GM20431 (cell line): ENCODE data around the gene ARHGAP42.

ENCODE experiments used
- in situ Hi-C: fragments of 300-500 bp; cut with MseI, MboI; formaldehyde crosslinking; loops from one replicate; pipeline ENCODE4 v1.15.0; 2020; ENCODE audit warnings: low sequenced_read_pairs; ENCODE audit not compliant: unreplicated experiment

The ARHGAP42 gene

DNA sequence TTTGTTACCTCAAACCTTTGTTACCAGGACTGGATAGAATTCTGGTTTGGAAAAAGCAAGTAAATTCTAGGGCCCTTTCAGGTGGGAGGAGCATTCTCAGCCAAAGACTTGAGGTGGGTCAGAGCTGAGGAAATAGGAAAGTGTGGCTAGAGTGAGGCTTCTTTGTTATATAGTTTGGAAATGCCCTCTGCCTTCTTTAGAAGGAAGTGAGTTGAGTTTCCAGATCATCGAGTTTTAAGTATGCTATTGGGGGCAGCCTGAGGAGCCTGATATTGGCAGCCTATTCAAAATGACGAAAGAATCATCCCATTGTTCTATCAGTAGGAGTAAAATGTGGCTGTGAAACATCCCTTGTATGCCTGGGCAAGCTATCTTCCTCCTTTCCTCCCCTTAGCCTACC, 134.1 kb downstream of the ARHGAP42 start:
- in situ Hi-C loops: no loop called here

DNA sequence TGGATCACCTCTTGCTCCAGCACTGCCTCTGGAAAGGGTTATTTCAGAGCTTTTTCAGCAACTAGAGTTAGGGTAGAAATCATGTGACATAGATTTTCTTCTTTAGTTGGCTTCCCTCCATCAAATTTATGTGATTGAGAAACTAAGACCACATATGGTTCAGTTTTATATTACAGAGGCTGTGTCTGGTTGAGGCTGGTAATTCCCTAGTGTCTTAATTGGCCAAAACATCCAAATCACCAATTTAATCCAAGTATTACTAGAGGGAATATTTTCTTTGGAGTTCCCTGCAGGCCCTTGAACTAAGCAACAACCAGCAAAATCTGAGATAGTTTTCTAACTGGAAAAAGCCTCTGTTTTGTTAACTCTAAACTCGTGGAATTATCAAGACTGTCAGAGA, 136.3 kb downstream of the ARHGAP42 start:
- in situ Hi-C loops: no loop called here

DNA sequence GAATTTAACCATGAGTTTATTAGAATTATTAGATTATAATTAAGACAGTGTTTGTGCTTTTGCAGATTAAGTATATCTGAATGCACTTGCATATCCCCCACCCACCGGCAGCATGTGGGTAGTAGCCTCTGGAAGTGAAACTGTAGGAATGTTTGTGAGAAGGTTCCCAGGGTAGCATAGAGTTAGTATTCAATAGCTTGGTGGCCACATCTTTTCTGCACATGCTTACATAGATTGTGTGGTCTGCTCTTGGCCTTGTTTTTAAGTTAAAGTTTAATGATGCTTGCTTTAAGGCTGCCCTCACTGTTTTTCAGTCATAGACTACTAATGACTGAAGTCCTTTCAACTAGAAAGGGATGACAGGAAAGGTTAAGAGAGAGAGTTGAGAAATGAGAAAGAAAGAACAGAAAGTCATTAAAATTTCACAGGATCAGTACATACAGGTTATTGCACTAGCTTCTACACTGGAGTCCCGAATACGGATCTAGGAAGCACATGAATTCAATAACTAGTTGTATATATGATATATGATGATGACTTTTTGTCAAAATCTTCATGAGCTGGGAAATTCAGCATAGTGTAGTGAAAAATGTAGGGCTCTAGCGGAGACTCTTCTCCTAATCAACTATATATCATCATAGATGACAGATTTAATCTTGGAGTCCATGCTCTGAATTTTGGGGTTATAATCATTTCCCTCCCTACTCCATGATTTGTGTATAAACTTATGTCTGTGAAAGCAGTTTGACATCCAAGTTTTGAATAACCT, 137.1 kb downstream of the ARHGAP42 start:
- in situ Hi-C loops: no loop called here

DNA sequence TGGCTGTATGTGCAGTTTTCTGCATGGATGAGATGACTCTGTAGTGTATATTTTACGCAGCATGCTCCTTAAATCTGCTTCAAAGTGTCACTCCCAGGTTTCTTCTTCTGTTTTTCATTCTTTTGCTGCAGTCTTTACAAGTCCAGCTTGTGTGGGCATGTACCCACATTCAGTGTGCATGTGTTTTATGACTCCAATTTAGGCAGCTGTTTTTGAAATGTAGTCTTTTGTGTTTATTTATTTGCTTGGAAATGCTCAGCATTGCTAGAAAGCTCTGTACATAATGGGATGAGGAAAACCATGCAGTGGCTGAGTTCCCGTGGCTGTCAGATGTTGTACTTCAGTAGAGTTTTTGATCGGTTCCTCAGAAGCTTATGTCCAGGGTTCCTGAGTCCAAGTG, 138.5 kb downstream of the ARHGAP42 start:
- in situ Hi-C loops: no loop called here

DNA sequence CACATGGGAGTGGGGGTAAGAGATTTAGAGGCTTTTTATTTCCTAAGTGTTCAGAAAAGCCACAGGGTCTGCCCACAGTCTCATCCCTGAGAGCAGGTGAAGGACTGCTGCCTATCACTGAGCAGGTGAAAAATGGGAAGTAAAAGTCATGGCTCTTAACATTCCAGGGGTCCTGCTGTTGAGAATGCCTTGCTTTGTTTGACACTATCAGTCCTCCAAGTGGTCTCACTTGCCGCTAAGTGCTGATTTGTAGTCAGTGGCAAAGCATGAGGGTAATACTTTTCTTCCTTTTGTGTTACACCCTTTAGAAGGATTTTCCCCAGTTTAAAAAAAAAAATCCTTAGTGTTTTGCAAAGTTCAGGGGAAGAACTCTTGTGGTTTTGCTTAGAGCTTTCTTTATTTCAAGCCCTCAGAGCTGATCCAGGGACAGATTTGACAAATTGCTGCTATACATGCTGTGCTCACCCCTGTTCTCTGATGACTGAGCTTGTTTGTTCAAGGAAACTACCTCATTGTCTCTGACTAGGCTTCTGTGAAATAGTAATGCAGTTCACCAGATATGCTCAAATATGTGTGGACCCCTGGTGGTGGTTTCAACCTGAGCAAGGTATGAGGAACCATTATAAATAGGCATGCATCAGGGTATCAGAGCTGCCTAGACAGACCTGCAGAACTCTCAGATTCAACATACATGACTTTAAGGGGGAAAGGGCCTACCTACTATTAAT, 141.0 kb downstream of the ARHGAP42 start:
- in situ Hi-C loops: no loop called here

DNA sequence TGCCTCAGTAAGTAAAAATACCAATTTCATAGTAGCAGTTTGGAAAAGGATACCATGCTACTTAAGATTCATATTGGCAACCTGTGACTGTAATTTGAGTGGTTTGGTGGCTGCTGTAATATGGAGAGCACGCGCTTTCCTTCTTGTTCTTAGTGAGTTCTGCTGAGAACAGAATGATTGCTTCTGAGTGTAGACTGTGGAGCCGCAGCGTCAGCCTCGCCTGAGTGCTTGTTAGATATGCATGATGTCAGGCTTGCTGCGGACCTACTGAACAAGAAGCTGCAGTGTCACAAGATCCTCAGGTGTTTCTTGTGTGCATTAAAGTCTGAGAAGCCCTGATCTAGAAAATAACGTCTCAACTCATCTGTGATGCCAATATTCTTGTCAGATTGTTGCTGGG, 143.2 kb downstream of the ARHGAP42 start:
- in situ Hi-C loops: no loop called here

DNA sequence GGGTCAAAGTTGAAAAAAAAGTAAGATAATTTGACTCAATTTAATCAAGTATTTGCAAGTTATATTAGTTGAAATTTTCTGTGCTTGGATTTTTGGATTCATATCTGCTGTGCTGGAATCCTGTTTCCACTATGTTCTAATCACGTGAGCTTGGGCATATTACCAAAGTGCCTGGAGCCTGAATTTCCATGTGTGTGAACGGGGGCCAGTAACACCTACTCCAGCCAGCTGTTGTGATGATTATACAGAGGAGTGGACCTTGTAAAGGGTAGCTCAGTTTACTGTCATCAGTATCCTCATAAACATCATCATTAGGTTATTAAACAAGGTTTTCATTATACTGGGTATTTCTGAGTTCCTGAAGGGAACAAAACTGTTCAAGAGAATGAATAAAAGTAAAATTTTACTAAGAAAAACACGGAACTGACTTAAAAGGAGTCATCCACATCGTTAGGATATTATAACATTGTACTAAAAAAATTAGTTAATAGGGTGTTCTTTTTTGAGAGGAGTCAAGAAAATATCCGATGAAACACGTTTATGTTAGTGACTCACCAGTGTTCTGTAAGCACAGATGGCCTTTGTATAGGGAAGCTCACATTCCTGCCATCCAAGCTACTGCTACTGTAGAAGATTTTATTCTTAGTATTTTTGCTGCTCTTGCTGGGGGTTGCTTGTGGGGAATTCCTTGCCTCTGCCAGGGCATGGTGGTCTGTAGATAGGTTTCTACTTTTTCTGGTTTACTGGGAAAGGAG, 144.1 kb downstream of the ARHGAP42 start:
- in situ Hi-C loops: no loop called here

DNA sequence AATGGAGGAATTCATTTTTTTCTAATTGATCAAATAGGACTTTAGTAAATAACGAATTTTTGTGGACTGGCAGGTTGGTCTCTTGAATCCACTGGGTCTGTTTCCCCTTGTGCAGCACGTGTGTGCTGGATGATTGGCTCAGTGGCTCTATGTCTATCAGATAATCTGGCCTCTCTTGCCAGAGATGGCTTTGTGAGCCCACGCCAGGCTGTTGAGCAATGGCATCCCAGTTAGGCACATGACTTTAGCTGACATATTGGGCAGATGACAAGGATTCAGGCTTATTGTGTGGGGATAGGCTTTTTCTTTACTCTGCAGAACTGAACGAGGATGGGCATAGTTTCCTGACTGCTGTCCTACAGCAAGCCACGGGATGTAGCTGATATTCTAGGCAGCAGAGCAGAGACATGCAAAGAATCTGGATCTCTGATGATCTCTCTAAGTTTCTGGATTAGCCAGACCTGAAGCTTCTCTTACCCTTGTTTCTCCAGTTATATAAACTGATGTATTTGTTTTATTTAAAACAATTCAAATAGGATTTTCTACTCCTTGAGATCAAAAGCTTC, 144.9 kb downstream of the ARHGAP42 start:
- in situ Hi-C loops: no loop called here

DNA sequence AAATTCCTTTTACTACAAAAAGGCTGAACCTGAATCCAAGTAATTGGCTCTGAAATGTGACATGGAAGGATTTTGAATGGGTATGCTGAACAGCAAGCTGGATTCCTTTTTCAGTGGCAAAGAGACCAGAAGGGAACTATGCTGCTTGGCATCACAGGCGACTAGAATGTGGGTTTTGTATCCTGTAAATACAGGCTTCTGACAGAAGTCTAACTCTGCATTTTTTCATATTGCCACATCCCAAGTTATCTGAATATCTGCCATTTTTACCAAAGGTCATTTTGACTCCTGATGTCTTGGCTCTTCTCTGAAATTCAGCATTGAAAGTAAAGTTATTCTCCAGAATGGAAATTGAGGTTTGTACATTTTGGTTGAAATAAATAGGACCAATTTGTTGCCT, 145.7 kb downstream of the ARHGAP42 start:
- in situ Hi-C loops: no loop called here

DNA sequence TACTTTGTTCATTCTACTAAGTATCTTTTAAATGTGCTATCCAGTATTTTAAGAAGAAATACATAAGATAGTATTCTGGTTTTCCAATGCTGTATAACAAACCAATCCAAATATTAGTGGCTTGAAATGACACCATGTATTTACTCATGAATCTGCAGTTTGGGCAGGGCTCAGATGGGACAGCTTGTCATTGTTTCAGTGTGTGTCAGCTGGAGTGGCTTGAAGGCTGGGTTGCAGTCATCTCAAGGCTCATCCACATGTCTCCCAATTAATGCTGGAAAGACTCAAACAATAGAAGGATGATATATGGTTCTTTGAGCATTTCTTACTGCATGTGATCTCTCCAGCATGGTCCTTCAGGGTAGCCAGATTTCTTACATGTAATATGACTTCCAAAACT, 146.2 kb downstream of the ARHGAP42 start:
- in situ Hi-C loops: no loop called here

DNA sequence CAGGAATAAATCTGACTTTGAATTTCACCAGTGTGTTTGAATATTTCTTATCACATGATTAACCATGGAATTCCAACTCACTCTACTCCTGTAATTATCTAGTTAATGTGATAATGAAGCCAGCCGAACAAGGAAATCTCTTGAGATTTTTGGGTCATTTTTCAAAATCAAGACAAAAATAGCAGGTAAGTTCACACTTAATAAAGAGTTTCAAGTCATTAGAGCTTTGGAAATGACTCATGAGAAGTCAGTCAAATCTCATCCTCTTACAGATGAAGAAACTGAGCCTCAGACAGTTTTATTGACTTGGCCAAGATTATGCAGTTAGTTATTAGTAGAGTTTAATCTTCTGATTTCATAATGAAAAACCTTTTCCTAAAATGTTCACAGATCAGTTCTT, 148.8 kb downstream of the ARHGAP42 start:
- in situ Hi-C loops: no loop called here

DNA sequence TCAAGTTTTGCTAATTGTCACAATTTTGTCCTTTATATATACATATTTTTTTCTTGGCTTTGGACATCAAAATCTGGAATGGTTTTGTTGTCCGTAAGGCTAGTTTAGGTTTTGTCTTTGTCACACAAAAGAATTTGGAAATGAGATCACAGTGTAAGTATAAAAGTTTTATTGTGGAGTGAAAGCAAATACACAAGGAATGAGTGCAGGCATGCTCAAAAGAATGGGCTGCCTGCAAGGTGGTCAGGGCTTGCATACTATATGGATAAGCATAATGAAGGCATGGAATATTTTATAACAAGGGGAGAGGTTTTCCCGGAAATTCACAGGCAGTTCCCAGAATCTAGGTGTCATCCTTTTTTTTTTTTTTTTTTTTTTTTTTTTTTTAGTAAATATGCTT, 150.2 kb downstream of the ARHGAP42 start:
- in situ Hi-C loops: no loop called here

DNA sequence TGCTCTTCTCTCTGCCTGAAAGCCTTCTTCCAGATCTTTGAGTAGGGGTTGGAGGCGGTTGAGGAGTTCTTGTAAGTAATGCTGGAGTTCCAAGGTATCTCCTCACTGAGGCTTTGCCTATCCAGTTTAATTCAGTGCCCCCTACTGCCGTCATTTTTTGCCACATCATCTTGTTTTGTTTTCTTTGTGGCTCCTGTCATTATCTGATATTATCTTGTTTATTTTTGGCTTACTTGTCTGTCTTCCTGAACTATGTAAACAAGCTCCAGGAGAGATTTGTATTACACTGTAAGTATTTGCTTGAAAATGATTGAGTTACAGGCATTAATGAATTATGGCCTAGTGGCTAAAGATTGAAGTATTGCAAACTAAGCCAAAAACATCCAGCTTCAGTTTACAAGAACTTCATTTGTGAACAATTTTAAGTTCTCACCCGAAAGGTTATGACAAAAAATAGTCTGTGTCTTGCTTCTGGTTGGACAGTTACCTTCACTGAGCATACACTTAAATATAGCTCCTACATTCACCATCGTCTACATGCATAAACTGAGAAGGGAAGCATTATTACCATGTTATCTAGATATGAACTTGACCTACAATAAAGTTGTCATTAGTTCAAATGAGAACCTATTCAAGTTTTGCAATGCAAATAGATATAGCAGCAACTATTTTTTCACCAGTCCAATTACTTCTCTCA, 154.8 kb downstream of the ARHGAP42 start:
- in situ Hi-C loops: no loop called here

DNA sequence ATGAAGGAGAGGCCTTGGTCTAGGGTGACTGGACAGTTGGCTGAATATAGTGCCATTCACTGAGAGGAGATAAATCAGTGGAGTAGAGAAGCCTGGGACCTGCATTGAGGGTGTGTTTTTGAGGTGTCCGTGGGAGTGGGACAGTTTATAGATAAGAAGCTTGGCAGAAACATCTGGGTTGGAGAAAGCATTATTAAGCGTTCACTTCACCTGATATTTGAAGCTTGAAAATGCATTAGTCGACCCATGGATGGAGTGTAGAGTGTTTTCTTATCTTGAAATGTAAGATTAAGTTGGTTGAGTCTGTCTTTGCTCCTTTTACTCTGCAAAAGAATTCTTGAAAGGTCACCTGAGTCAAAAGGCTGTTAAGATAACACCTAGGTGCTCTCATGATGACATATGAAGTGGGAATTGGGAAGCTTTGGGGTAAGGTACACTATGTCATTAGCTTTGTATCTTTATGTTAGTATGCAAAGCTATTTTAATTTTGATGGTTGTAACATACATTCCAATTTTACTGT, 160.7 kb downstream of the ARHGAP42 start:
- in situ Hi-C loops: no loop called here

DNA sequence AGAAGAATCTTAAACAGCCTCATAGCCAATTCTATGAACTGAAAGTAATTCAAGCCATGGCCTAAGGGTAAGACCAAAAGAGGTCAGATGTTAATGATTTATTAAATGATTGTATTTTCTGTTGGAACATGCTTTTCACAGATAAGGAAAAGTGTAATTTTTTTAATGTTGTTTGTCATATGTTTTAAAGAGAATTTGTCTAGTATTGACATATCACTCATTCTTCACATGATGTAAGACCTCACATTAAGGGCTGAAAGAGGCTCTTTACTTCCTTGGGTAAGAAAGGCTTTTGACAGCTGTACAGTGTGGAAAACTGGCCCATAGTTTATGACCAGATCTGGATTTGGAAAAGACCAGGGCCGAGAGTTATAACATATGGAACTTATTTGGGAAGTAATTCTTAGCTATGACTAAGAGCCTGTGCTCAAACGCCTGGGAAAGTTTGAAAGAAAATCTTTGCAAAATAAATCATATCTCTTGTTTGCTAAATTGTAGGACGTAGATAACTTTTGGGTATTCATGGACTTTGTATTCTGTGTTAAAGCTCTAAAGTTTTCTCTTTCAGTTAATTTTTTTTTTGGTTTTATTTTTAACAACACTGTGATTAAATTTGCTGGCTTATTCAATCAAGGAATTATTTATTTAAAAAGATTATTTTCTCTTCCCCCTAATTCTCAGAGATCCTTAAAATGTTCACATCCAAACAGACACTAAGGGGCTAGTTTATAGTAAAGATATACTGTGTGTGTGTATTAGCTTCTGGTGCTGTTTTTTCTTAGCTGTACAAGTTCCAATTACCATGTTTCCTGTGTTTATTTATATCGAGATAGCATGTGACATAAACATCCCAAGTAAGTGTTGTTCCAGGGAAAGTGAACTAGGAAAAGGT, 162.2 kb downstream of the ARHGAP42 start:
- in situ Hi-C loops: no loop called here

DNA sequence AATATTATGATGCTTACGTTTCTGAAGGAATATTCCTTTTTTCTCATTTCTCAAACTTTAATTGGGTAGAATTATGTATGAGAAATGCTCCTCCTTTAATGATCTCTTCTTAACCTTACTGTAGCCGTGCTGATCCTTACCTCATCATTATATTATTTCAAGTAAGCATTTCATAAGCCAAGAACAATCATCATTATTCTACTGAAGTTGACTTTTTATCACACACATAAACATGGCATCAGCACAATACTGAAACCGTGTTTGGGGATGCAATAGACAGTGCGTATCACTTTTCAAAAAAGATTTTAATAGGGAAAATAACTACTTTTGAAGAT, 162.8 kb downstream of the ARHGAP42 start:
- in situ Hi-C loops: loop anchor here (25.0 kb wide), 1 partner anchor 263 kb away; no protein-coding TSS in a partner anchor

DNA sequence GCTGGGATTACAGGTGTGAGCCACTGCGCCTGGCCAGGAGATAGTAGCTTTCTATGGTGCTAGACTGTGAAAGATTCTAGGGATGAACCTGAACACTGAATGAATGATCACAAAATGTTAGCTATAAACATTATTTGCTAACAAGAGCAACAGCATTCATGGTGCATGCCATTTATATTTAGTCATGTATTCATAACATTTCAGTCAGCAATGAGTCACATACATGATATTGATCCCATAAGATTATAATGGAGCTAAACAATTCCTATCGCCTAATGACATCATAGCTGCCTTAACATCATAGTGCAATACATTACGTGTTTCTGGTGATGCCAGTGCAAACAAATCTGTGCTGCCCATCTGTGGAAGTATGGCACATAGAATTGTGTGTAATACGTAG, 164.1 kb downstream of the ARHGAP42 start:
- in situ Hi-C loops: loop anchor here (25.0 kb wide), 1 partner anchor 264 kb away; no protein-coding TSS in a partner anchor

DNA sequence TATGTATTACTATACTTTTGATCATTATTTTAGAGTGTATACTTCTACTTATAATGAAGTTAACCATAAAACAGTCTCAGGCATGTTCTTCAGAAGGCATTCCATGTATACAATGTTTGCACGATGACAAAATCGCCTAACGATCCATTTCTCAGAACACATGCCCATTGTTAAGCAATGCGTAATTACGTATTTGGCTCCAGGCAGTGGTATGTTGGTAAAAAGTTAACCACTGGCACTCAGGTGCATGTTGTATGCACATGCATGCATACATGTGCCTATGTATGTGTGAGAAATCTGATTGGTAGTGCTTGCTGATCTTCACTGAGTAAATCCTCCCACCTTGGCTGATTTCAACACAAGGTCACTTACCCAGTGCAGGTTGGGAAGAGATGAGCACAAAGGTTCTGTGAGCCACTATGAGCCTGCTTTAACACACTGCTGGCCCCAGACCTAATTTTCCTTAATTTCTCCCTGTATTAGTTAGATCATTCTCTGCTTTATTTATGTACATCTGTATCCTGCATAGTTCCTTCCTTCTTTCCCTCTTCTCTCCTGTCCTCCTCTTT, 164.6 kb downstream of the ARHGAP42 start:
- in situ Hi-C loops: loop anchor here (25.0 kb wide), 1 partner anchor 264 kb away; no protein-coding TSS in a partner anchor
